ENCODE measurements around the gene VPS13D. TPM values are rescaled to one million over a fixed set of nuclear protein-coding genes. Genes with fewer than 3 reads are reported as not detected.

VPS13D gene
- total RNA-seq, 4 donors from 2014 or later = 33.2 to 115 (median 56.5) TPM

DNA sequence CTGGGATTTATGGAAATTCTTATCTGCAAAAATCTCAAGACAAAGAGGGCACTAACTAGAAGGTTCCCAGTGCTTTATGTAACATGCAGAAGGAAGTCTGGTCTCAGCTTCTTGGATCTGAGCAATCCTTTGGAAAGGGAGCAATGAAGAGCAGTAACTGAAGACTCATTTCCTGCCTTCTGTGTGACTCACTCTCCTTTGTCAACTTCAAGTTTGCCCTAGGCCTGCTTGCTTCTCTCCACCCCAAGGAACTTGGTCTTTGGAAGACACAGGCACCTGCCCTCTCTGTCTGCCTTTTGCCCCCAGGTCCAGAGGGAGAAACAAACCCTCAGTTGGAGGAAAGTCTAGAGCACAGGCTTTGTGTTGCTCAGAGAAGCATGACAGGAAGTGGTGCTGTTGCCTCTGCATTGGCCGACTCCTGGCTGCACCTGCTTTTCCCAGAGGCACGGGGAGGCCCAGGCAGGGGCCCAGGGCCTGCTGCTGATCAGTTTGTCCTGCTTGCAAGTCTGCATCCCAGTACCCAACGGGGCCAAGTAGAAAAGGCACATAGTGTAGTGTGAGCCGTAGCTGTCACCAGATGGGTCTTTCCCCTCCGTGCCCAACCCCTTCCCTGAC lies 251.0 kb downstream of the VPS13D start:
- Histone ChIP-seq H3K4me3 (no peak overlapping the region), H3K27me3 (no peaks in the 10 kb centered on the region), H3K9me3 (no peaks in the 10 kb centered on the region), H3K27ac (peak overlapping the region; percentile 49 to 62), H3K36me3 (no peaks in the 10 kb centered on the region), H3K4me1 (peaks cover 5 to 13% of the 10 kb centered on the region in 2 donors)
- TF ChIP-seq POLR2A (IDR thresholded peaks at IDR 0.05) = no peak
- TF ChIP-seq, protein P1, sequence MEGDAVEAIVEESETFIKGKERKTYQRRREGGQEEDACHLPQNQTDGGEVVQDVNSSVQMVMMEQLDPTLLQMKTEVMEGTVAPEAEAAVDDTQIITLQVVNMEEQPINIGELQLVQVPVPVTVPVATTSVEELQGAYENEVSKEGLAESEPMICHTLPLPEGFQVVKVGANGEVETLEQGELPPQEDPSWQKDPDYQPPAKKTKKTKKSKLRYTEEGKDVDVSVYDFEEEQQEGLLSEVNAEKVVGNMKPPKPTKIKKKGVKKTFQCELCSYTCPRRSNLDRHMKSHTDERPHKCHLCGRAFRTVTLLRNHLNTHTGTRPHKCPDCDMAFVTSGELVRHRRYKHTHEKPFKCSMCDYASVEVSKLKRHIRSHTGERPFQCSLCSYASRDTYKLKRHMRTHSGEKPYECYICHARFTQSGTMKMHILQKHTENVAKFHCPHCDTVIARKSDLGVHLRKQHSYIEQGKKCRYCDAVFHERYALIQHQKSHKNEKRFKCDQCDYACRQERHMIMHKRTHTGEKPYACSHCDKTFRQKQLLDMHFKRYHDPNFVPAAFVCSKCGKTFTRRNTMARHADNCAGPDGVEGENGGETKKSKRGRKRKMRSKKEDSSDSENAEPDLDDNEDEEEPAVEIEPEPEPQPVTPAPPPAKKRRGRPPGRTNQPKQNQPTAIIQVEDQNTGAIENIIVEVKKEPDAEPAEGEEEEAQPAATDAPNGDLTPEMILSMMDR (IDR thresholded peaks at IDR 0.05) = no peak
- intact Hi-C loops (cut with DNase I; ENCODE audit: low total_unique reads) = no loop called here
- DNase-seq = no peak

DNA sequence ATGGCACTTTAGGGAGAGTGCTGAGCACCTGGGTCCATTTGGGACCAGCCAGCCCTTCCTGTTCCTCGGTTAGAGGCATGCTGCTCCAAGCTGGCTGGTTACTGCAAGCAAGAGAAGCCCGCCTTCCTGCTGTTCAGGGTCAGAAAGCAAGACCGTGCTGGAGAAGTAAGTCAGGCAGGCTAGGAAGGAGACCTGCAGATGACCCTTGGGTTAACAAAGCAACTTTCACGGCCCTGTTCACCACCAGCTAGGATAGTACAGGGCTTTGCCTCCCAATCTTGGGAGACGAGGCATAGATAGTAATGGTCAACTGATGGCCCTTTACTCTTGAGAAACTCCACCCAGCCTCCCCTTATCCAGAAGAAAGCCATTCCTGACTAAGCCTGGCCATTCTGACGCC lies 252.1 kb downstream of the VPS13D start:
- DNase-seq = no peak
- Histone ChIP-seq H3K4me3 (no peak overlapping the region), H3K27ac (no peak overlapping the region), H3K27me3 (no peaks in the 10 kb centered on the region), H3K4me1 (peaks cover 5 to 13% of the 10 kb centered on the region in 2 donors), H3K36me3 (no peaks in the 10 kb centered on the region), H3K9me3 (no peaks in the 10 kb centered on the region)
- no peak for TF ChIP-seq POLR2A (IDR thresholded peaks at IDR 0.05)
- TF ChIP-seq, protein P1 (IDR thresholded peaks at IDR 0.05) = no peak
- intact Hi-C loops (cut with DNase I; ENCODE audit: low total_unique reads) = no loop called here

DNA sequence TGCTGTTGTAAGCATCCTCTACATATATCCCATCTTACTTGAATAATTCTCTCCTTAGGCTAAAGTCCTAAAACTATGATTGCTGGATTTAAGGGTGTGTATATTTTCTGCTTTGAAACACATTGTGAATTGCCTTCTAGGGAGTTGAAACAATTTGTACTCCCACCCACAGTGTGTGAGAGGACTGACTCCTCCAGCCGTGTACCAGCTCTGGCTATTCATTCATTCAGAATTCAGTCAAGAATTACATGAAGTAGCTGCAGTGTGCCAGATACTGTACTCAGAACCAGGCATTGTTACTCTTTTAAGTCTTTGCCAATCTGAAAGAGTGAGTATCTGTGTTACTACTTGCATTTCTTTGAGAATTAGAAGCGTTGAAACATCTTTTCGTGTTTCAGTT lies 253.2 kb downstream of the VPS13D start:
- Histone ChIP-seq H3K9me3 (no peaks in the 10 kb centered on the region), H3K27me3 (no peaks in the 10 kb centered on the region), H3K36me3 (no peaks in the 10 kb centered on the region), H3K27ac (no peak overlapping the region), H3K4me3 (no peak overlapping the region), H3K4me1 (peaks cover 5 to 13% of the 10 kb centered on the region in 2 donors)
- TF ChIP-seq POLR2A (IDR thresholded peaks at IDR 0.05) = no peak
- TF ChIP-seq, protein P1 (IDR thresholded peaks at IDR 0.05) = no peak
- no peak for DNase-seq
- intact Hi-C loops (cut with DNase I; ENCODE audit: low total_unique reads) = no loop called here

DNA sequence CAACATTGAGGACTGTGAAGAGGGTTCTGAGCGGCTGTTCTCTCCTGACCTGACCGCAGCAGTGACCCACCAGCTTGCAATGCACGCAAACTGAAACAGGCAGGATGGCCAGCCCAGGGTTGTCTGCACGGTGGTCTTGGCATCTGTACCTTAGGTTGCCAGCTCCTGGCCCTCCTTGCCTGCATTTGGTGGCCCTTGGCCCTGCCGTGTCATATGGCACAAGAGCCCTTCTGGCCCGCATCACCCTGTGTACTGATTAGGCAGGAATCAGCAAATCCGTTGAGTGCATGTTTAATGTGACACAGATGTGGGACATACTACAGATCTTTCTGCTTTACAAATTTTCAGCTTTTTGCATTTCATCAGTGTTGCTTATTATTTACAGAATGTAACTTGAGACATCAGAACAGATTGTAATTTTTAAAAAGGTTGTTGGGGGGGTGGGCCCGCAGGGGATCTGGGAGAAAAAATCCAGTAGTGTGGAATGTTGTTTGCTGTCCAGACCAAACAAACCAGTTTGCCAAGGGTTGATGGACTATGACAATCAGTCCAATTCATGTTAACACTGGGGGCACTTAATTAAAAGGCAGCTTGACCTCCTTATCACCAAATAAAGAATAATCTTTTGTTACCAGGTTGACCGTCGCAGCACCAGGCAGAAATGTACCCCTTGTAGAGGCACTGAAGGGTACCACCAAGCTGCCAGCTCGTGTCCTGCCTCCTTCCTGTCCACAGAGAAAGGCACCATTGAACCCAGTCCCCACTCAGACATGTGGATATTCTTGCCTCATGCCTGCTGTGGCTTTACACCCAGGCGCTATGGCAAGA lies 255.6 kb downstream of the VPS13D start:
- no peak overlapping the region for H3K4me3 ChIP-seq
- intact Hi-C loops (cut with DNase I; ENCODE audit: low total_unique reads) = no loop called here
- TF ChIP-seq, protein P1 (IDR thresholded peaks at IDR 0.05) = no peak
- TF ChIP-seq POLR2A (IDR thresholded peaks at IDR 0.05) = no peak
- H3K36me3 ChIP-seq = no peaks in the 10 kb centered on the region
- peaks cover 0 to 4% of the 10 kb centered on the region in 2 donors for H3K4me1 ChIP-seq
- no peaks in the 10 kb centered on the region for H3K27me3 ChIP-seq
- no peaks in the 10 kb centered on the region for H3K9me3 ChIP-seq
- DNase-seq = no peak
- peak overlapping the region; percentile 33 to 39 for H3K27ac ChIP-seq

DNA sequence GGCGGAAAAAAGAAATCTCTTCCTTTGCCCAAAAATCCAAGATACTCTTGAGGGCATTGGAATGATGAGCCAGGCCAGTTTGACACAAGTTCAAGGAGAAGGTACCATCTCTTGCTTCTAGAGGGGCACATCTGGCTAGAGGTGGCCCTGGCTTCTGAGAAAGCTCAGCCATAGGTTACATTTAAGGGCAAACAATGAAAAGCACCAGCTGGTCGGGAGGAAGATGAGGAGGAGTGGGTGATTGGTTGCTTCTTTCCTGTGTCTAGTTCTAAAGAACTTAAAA lies 256.2 kb downstream of the VPS13D start:
- H3K27me3 ChIP-seq = no peaks in the 10 kb centered on the region
- peak overlapping the region; percentile 33 to 39 for H3K27ac ChIP-seq
- H3K4me1 ChIP-seq = peaks cover 0 to 4% of the 10 kb centered on the region in 2 donors
- intact Hi-C loops (cut with DNase I; ENCODE audit: low total_unique reads) = no loop called here
- no peaks in the 10 kb centered on the region for H3K36me3 ChIP-seq
- no peaks in the 10 kb centered on the region for H3K9me3 ChIP-seq
- DNase-seq = no peak
- TF ChIP-seq, protein P1 (IDR thresholded peaks at IDR 0.05) = no peak
- no peak for TF ChIP-seq POLR2A (IDR thresholded peaks at IDR 0.05)
- H3K4me3 ChIP-seq = no peak overlapping the region

Data from uterus (tissue), 4 donors.